ENCODE measurements around the gene LPA.
"Not testable (repeated sequence)": the region's sequence is repeated elsewhere in the genome, so short reads cannot be mapped to it uniquely, and the experiment has no call there.

LPA gene

GRCh38 chr6:160664198-160664597 is at the start of gene LPA:
LPA (minus strand) TSS chr6:160664275; CDS start chr6:160664214, 61 bp downstream.
- H3K4me1 ChIP-seq, H3K36me3 ChIP-seq, H3K4me2 ChIP-seq, H3K4me3 ChIP-seq, H3K9ac ChIP-seq, H3K27ac ChIP-seq, H3K27me3 ChIP-seq, H3K9me3 ChIP-seq, H4K20me1 ChIP-seq: not testable (repeated sequence)

GRCh38 chr6:160708993-160709392 is 44.9 kb upstream of the LPA start:
- H3K27me3 ChIP-seq, H3K9ac ChIP-seq, H3K4me1 ChIP-seq, H3K4me2 ChIP-seq, H3K27ac ChIP-seq, H4K20me1 ChIP-seq, H3K9me3 ChIP-seq, H3K36me3 ChIP-seq, H3K4me3 ChIP-seq: not testable (repeated sequence)

- not testable (repeated sequence) for H3K9me3 ChIP-seq, H3K9ac ChIP-seq, H3K4me2 ChIP-seq, H3K4me3 ChIP-seq, H3K4me1 ChIP-seq, H4K20me1 ChIP-seq, H3K36me3 ChIP-seq, H3K27ac ChIP-seq, H3K27me3 ChIP-seq
These were observed 40.6 kb upstream of the LPA start for GRCh38 chr6:160704688-160705087.

GRCh38 chr6:160701918-160702680 is 38.0 kb upstream of the LPA start, which contains the start of gene PLG:
PLG (plus strand) TSS chr6:160702244; CDS start chr6:160702305, 61 bp downstream.
- not testable (repeated sequence) for H4K20me1 ChIP-seq, H3K9me3 ChIP-seq, H3K36me3 ChIP-seq, H3K4me3 ChIP-seq, H3K9ac ChIP-seq, H3K27me3 ChIP-seq, H3K4me1 ChIP-seq, H3K27ac ChIP-seq, H3K4me2 ChIP-seq

GRCh38 chr6:160697826-160698225 is 33.8 kb upstream of the LPA start:
- H3K36me3 ChIP-seq = no peaks in the 10 kb centered on the region
- no peak overlapping the region for H3K4me2 ChIP-seq
- no peak overlapping the region for H3K4me3 ChIP-seq
- H4K20me1 ChIP-seq = no peaks in the 10 kb centered on the region
- no peak overlapping the region for H3K27ac ChIP-seq
- H3K9me3 ChIP-seq = no peaks in the 10 kb centered on the region
- no peak overlapping the region for H3K9ac ChIP-seq
- TF ChIP-seq Cebpa-rat (IDR thresholded peaks at IDR 0.05) = no peak
- no peaks in the 10 kb centered on the region for H3K27me3 ChIP-seq
- no peaks in the 10 kb centered on the region for H3K4me1 ChIP-seq

GRCh38 chr6:160696884-160697283 is 32.8 kb upstream of the LPA start:
- not testable (repeated sequence) for H3K4me2 ChIP-seq, H3K9ac ChIP-seq, H3K36me3 ChIP-seq, H3K27ac ChIP-seq, H3K4me3 ChIP-seq, H3K4me1 ChIP-seq, H3K27me3 ChIP-seq, H4K20me1 ChIP-seq, H3K9me3 ChIP-seq

GRCh38 chr6:160695622-160696021 is 31.5 kb upstream of the LPA start:
- H3K9ac ChIP-seq, H3K27ac ChIP-seq, H4K20me1 ChIP-seq, H3K4me2 ChIP-seq, H3K27me3 ChIP-seq, H3K9me3 ChIP-seq, H3K4me1 ChIP-seq, H3K36me3 ChIP-seq, H3K4me3 ChIP-seq: not testable (repeated sequence)

- not testable (repeated sequence) for H3K4me2 ChIP-seq, H3K36me3 ChIP-seq, H3K27me3 ChIP-seq, H3K27ac ChIP-seq, H3K4me1 ChIP-seq, H3K4me3 ChIP-seq, H4K20me1 ChIP-seq, H3K9me3 ChIP-seq, H3K9ac ChIP-seq
These were observed 30.9 kb upstream of the LPA start for GRCh38 chr6:160695025-160695424.

- no peak overlapping the region for H3K4me2 ChIP-seq
- TF ChIP-seq Cebpa-rat (IDR thresholded peaks at IDR 0.05) = no peak
- H3K4me3 ChIP-seq = no peak overlapping the region
- no peaks in the 10 kb centered on the region for H3K9me3 ChIP-seq
- no peaks in the 10 kb centered on the region for H3K36me3 ChIP-seq
- H3K4me1 ChIP-seq = no peaks in the 10 kb centered on the region
- no peaks in the 10 kb centered on the region for H3K27me3 ChIP-seq
- H3K9ac ChIP-seq = no peak overlapping the region
- H4K20me1 ChIP-seq = no peaks in the 10 kb centered on the region
- H3K27ac ChIP-seq = no peak overlapping the region
These were observed 28.4 kb upstream of the LPA start for GRCh38 chr6:160692369-160692959.

- Histone ChIP-seq H3K4me2 (no peak overlapping the region), H3K4me3 (no peak overlapping the region), H3K4me1 (peaks cover 5% of the 10 kb centered on the region; the same call in 1 of the 2 replicates), H3K9ac (no peak overlapping the region), H3K9me3 (no peaks in the 10 kb centered on the region), H3K27me3 (no peaks in the 10 kb centered on the region), H3K27ac (no peak overlapping the region), H3K36me3 (no peaks in the 10 kb centered on the region), H4K20me1 (no peaks in the 10 kb centered on the region)
- no peak for TF ChIP-seq Cebpa-rat (IDR thresholded peaks at IDR 0.05)
These were observed 27.5 kb upstream of the LPA start for GRCh38 chr6:160691617-160692016.

- H4K20me1 ChIP-seq = no peaks in the 10 kb centered on the region
- no peak overlapping the region for H3K27ac ChIP-seq
- H3K4me3 ChIP-seq = no peak overlapping the region
- H3K9ac ChIP-seq = no peak overlapping the region
- H3K4me1 ChIP-seq = peaks cover 7% of the 10 kb centered on the region; the same call in 1 of the 2 replicates
- no peaks in the 10 kb centered on the region for H3K36me3 ChIP-seq
- H3K27me3 ChIP-seq = no peaks in the 10 kb centered on the region
- no peaks in the 10 kb centered on the region for H3K9me3 ChIP-seq
- no peak overlapping the region for H3K4me2 ChIP-seq
- no peak for TF ChIP-seq Cebpa-rat (IDR thresholded peaks at IDR 0.05)
These were observed 26.4 kb upstream of the LPA start for GRCh38 chr6:160690458-160690857.

Data from BLaER1 (cell line).